HFFc6 (cell line): ENCODE measurements around the gene RHBDF2. TPM values are rescaled to one million over a fixed set of nuclear protein-coding genes. Genes with fewer than 3 reads are reported as not detected.

ENCODE experiments used
- DNase-seq: peaks from one replicate; pipeline ENCODE4 v3.0.0-alpha.2; 2018
- H3K27ac Mint-ChIP-seq: 2 replicates; pipeline ENCODE4 v1.8.0; 2020; ENCODE audit warnings: mild to moderate bottlenecking, mixed read lengths
- H3K27me3 Mint-ChIP-seq: 2 replicates; pipeline ENCODE4 v1.8.0; 2021; ENCODE audit warnings: mild to moderate bottlenecking, moderate library complexity, mixed read lengths; ENCODE audit not compliant: insufficient read depth
- H3K36me3 Mint-ChIP-seq: 2 replicates; pipeline ENCODE4 v1.8.0; 2021; ENCODE audit warnings: low read depth, mixed read lengths
- H3K4me1 Mint-ChIP-seq: 2 replicates; pipeline ENCODE4 v1.8.0; 2020; ENCODE audit warnings: low read depth, mixed read lengths
- H3K4me3 Mint-ChIP-seq: 2 replicates; pipeline ENCODE4 v1.8.0; 2020; ENCODE audit warnings: mild to moderate bottlenecking, moderate library complexity, mixed read lengths
- H3K9me3 Mint-ChIP-seq: 2 replicates; pipeline ENCODE4 v1.8.0; 2020; ENCODE audit warnings: mild to moderate bottlenecking, mixed read lengths
- CTCF ChIP-seq: fragments of 200-600 bp; sonication (generic); IDR thresholded peaks from 2 replicates; pipeline ENCODE4 v1.5.0; 2021; ENCODE audit warnings: antibody characterized with exemption, mild to moderate bottlenecking
- total RNA-seq, 6 experiments: library from RNA; stranded (reverse); fragmentation: NEBNext Ultra II Directional; extraction: Animal tissue kit (Norgen Biotek cat#: 25700); gene quantifications; 2 replicates in 1 of 6; 3 replicates in 5 of 6; pipeline ENCODE4 v1.2.3, GENCODE V29; 2021

RHBDF2 gene
- total RNA-seq, 6 experiments from 2014 or later: 7.1 to 13.1 (median 9.4) TPM

- peaks cover 18% of the 10 kb centered on the region for H3K27me3 Mint-ChIP-seq
- H3K36me3 Mint-ChIP-seq: no peaks in the 10 kb centered on the region
- no peak overlapping the region for H3K4me3 Mint-ChIP-seq
- TF ChIP-seq CTCF: no peak
- peaks cover 18% of the 10 kb centered on the region for H3K4me1 Mint-ChIP-seq
- H3K9me3 Mint-ChIP-seq: no peaks in the 10 kb centered on the region
- H3K27ac Mint-ChIP-seq: no peak overlapping the region
- no peak for DNase-seq
These were observed 42.2 kb upstream of the RHBDF2 start for GRCh38 chr17:76543482-76543825.

GRCh38 chr17:76542984-76543383 lies 41.8 kb upstream of the RHBDF2 start:
- no peak overlapping the region for H3K27ac Mint-ChIP-seq
- H3K27me3 Mint-ChIP-seq: peaks cover 20% of the 10 kb centered on the region
- H3K9me3 Mint-ChIP-seq: no peaks in the 10 kb centered on the region
- H3K4me3 Mint-ChIP-seq: no peak overlapping the region
- DNase-seq: no peak
- H3K4me1 Mint-ChIP-seq: peaks cover 18% of the 10 kb centered on the region
- no peaks in the 10 kb centered on the region for H3K36me3 Mint-ChIP-seq
- no peak for TF ChIP-seq CTCF

GRCh38 chr17:76542566-76542971 lies 41.3 kb upstream of the RHBDF2 start:
- Mint-ChIP-seq H3K9me3 (no peaks in the 10 kb centered on the region), H3K36me3 (no peaks in the 10 kb centered on the region), H3K27ac (no peak overlapping the region), H3K4me1 (peaks cover 18% of the 10 kb centered on the region), H3K27me3 (peaks cover 20% of the 10 kb centered on the region), H3K4me3 (no peak overlapping the region)
- DNase-seq: no peak
- TF ChIP-seq CTCF: no peak

GRCh38 chr17:76541739-76542454 lies 40.7 kb upstream of the RHBDF2 start:
- Mint-ChIP-seq H3K9me3 (no peaks in the 10 kb centered on the region), H3K36me3 (no peaks in the 10 kb centered on the region), H3K4me3 (no peak overlapping the region), H3K27ac (no peak overlapping the region), H3K27me3 (peaks cover 20% of the 10 kb centered on the region), H3K4me1 (peaks cover 18% of the 10 kb centered on the region)
- no peak for TF ChIP-seq CTCF
- no peak for DNase-seq

- Mint-ChIP-seq H3K9me3 (no peaks in the 10 kb centered on the region), H3K27ac (peak overlapping the region; percentile 67), H3K4me3 (peak overlapping the region; percentile 85), H3K36me3 (no peaks in the 10 kb centered on the region), H3K4me1 (peaks cover 18% of the 10 kb centered on the region), H3K27me3 (peaks cover 28% of the 10 kb centered on the region)
- peak; percentile 53 for TF ChIP-seq CTCF
- DNase-seq: peak; percentile 94
These were observed 39.4 kb upstream of the RHBDF2 start for GRCh38 chr17:76540381-76541300.
